Endothelial cell of umbilical vein (primary cell): ENCODE data around the gene ZNF792. TPM values are rescaled to one million over a fixed set of nuclear protein-coding genes. Genes with fewer than 3 reads are reported as not detected.
A peak's percentile ranks its signal among the peaks of the same experiment; 100 is the strongest.

ENCODE experiments used
- BruUV-seq: library from RNA; stranded (reverse); fragments of 400-500 nt; replicated peaks from 2 replicates; lab custom pipeline; 2021; lab: Mats Ljungman, UMichigan
- CTCF ChIA-PET: fragments of 300-600, 350-600 bp; sonication (Branson Sonifier 250); formaldehyde crosslinking; loops from one replicate; lab custom pipeline; 2021; ENCODE audit warnings: antibody characterized with exemption, inconsistent platforms; lab: Charles Lee
- POLR2A ChIA-PET: fragments of 300-600, 350-600 bp; sonication (Branson Sonifier 250); formaldehyde crosslinking; loops from one replicate; lab custom pipeline; 2021; ENCODE audit warnings: antibody characterized with exemption, inconsistent platforms; lab: Charles Lee
- DNase-seq: peaks from one replicate; pipeline ENCODE4 v3.0.0-alpha.2; 2011; ENCODE audit warnings: low read depth, low spot score
- FAIRE-seq: peaks from 2 replicates; lab custom pipeline; 2011; peaks lifted over from hg19 to GRCh38; lab: Jason Lieb, UNC
- H2AFZ ChIP-seq: 2 replicates; pipeline ENCODE4 v1.6.0; 2012; ENCODE audit warnings: low read depth, low read length, control low read depth, inconsistent platforms
- H3K27ac ChIP-seq: 2 replicates; pipeline ENCODE4 v1.5.1; 2011; ENCODE audit warnings: low read depth, mild to moderate bottlenecking, control low read depth, low read length, moderate library complexity; ENCODE audit not compliant: insufficient read depth
- H3K27me3 ChIP-seq, 2 experiments: 2 replicates each; pipeline versions ENCODE4 v1.6.0 to v1.6.1; 2011; ENCODE audit warnings: low read length in 2 of 2, mixed read lengths in 1 of 2; ENCODE audit not compliant: control insufficient read depth in 2 of 2, insufficient read depth in 2 of 2
- H3K36me3 ChIP-seq, 2 experiments: 2 replicates in 1 of 2; 3 replicates in 1 of 2; pipeline ENCODE4 v1.5.1; 2011; ENCODE audit warnings: low read length in 2 of 2, mild to moderate bottlenecking in 1 of 2, moderate library complexity in 1 of 2; ENCODE audit not compliant: control insufficient read depth in 2 of 2, insufficient read depth in 2 of 2; ENCODE audit errors: extremely low read depth in 1 of 2
- H3K4me1 ChIP-seq: 3 replicates; pipeline ENCODE4 v1.5.1; 2011; ENCODE audit warnings: mild to moderate bottlenecking, low read length; ENCODE audit not compliant: control insufficient read depth, insufficient read depth; ENCODE audit errors: extremely low read depth
- H3K4me2 ChIP-seq: 2 replicates; pipeline ENCODE4 v1.6.1; 2011; ENCODE audit warnings: low read length, control low read depth, mixed read lengths; ENCODE audit not compliant: insufficient read depth
- H3K4me3 ChIP-seq, 3 experiments: fragments of 200-600 bp in 1 of 3; sonication (generic), shearing (Covaris generic) in 1 of 3; replicated peaks in 1 of 3; 2 replicates each; pipeline ENCODE4 v1.5.1; 2011 to 2016; ENCODE audit warnings: control low read depth in 3 of 3, low read length in 3 of 3, mild to moderate bottlenecking in 2 of 3, inconsistent platforms in 1 of 3, low read depth in 1 of 3, moderate library complexity in 1 of 3; ENCODE audit not compliant: insufficient read depth in 1 of 3
- H3K79me2 ChIP-seq: 2 replicates; pipeline ENCODE4 v1.6.0; 2012; ENCODE audit warnings: low read length, inconsistent platforms; ENCODE audit not compliant: control insufficient read depth, insufficient read depth
- H3K9ac ChIP-seq: replicated peaks from 2 replicates; pipeline ENCODE3; 2011; ENCODE audit warnings: low read length, control low read depth; ENCODE audit not compliant: insufficient read depth; ENCODE audit errors: extremely low read depth
- H3K9me1 ChIP-seq: replicated peaks from 3 replicates; pipeline ENCODE4 v1.6.0; 2011; ENCODE audit warnings: mild to moderate bottlenecking, low read length; ENCODE audit not compliant: control insufficient read depth, insufficient read depth; ENCODE audit errors: extremely low read depth
- H3K9me3 ChIP-seq: replicated peaks from 2 replicates; pipeline ENCODE4 v1.5.1; 2012; ENCODE audit warnings: low read length, inconsistent platforms; ENCODE audit not compliant: control insufficient read depth, insufficient read depth
- H4K20me1 ChIP-seq: replicated peaks from 2 replicates; pipeline ENCODE3; 2011; ENCODE audit warnings: mild to moderate bottlenecking, low read length; ENCODE audit not compliant: control insufficient read depth, insufficient read depth; ENCODE audit errors: extremely low read depth
- EZH2 ChIP-seq: IDR thresholded peaks from 2 replicates; pipeline ENCODE4 v1.6.1; 2012; ENCODE audit warnings: borderline replicate concordance, low read depth, mild to moderate bottlenecking, moderate library complexity, low read length, inconsistent platforms; ENCODE audit not compliant: severe bottlenecking
- FOS ChIP-seq: IDR thresholded peaks from 2 replicates; pipeline ENCODE4 v1.6.1; 2011; ENCODE audit warnings: mild to moderate bottlenecking, low read length, moderate library complexity, borderline replicate concordance; ENCODE audit not compliant: insufficient read depth
- GATA2 ChIP-seq: IDR thresholded peaks from 2 replicates; pipeline ENCODE4 v1.7.0; 2011; ENCODE audit warnings: low read depth, mild to moderate bottlenecking, moderate library complexity, mixed read lengths, low read length; ENCODE audit not compliant: insufficient read length, insufficient read depth
- JUN ChIP-seq: IDR thresholded peaks from 2 replicates; pipeline ENCODE4 v1.6.1; 2011; ENCODE audit warnings: borderline replicate concordance, low read depth; ENCODE audit not compliant: insufficient read length, insufficient read depth
- MAX ChIP-seq: IDR thresholded peaks from 2 replicates; pipeline ENCODE4 v1.6.1; 2011; ENCODE audit not compliant: insufficient read depth, insufficient read length
- MYC ChIP-seq: IDR thresholded peaks from one replicate; pipeline ENCODE4 v1.6.1; 2011; ENCODE audit warnings: mild to moderate bottlenecking, low read depth, low read length
- POLR2A ChIP-seq: IDR thresholded peaks from 2 replicates; pipeline ENCODE4 v1.6.1; 2012; ENCODE audit warnings: low read depth, mild to moderate bottlenecking, control low read depth, low read length
- POLR2AphosphoS5 ChIP-seq: IDR thresholded peaks from 2 replicates; pipeline ENCODE4 v1.6.1; 2012; ENCODE audit warnings: low read depth, mild to moderate bottlenecking, control low read depth, low read length, moderate library complexity; ENCODE audit not compliant: insufficient read depth
- dilution Hi-C: fragments of 300-500 bp; cut with MboI; formaldehyde crosslinking; loops from one replicate; pipeline ENCODE4 v1.15.0; 2019; ENCODE audit warnings: low sequenced_read_pairs; ENCODE audit not compliant: extremely low pct_ligation_motif_present
- intact Hi-C: fragments of 100-400 bp; cut with micrococcal nuclease; formaldehyde crosslinking; loops from one replicate; pipeline ENCODE4 v1.10.0; 2022
- polyA plus RNA-seq, 4 experiments: library from polyadenylated mRNA; depleted of rRNA in 3 of 4; stranded (reverse) in 3 of 4; unstranded in 1 of 4; fragments of >200 nt; gene quantifications; 2 replicates each; pipeline versions ENCODE4 v1.2.1 to v1.2.3, GENCODE V29; 2011 to 2012; ENCODE audit warnings: missing spikeins in 1 of 4
- total RNA-seq: library from RNA; stranded (reverse); gene quantifications from 2 replicates; pipeline ENCODE4 v1.2.3, GENCODE V29; 2021
- TF ChIP-seq, protein P1 (sequence below), 2 donors: IDR thresholded peaks; 1 replicate in 1 of 2; 2 replicates in 1 of 2; pipeline ENCODE4 v1.5.1; 2011; ENCODE audit warnings: low read length in 2 of 2, mild to moderate bottlenecking in 2 of 2, moderate library complexity in 2 of 2, control low read depth in 1 of 2, inconsistent platforms in 1 of 2, low read depth in 1 of 2; ENCODE audit not compliant: insufficient read depth in 1 of 2; ENCODE audit errors: extremely low read depth in 1 of 2

Gene ZNF792
- total and polyA plus RNA-seq, 2 donors (not counting 3 experiments of a cell fraction or from before 2014, with no cell fraction given): 11.3 to 19.8 TPM

DNA sequence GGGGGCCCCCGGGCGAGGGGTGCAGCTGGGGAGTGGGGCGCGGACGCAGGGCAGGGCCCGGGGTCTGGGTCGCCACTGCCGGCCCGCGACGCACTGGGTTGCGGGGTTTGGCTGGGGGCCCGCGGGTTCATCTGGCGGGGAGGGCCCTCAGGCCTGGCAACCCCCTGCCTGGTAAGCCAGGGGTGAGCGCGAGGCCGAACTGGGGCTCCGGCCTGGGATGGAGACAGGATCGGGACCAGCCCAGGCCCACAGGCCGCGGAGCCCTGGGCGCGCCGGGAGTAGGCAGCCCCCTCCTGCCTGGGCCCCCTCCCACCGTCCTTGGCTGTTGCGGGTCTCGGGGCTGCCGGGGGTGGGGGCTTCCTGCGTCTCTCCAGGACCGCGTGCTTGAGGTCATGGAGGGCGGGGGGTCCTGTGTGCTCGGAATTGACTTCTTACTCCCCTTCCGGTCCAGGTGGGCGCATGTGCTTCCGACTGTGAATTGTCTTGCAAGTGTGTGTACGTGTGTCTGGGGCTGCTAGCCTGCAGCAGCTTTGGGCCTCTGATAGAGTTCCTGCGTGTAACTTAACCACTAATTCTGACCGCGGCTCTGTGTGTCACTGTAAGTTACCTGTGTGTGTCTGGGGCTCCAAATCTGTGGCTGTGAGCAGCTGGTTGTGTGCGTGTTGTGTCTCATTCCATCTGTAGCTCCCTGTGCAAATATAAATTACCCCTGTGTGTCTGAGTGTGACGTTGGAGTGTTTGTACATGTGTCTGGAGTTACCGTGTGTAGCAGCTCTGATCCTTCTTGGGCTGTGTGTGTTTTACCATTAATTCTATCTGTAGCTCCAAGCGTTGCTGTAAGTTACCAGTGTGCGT, 36.8 kb upstream of the ZNF792 start:
- Histone ChIP-seq H3K79me2 (peaks cover 46% of the 10 kb centered on the region), H2AFZ (no peak overlapping the region), H3K4me3 (peak overlapping the region; percentile 75 to 91 (median 83)), H3K9me3 (no peaks in the 10 kb centered on the region), H4K20me1 (no peaks in the 10 kb centered on the region), H3K9me1 (no peaks in the 10 kb centered on the region), H3K27me3 (no peaks in the 10 kb centered on the region), H3K27ac (peak overlapping the region; percentile 27), H3K9ac (peak overlapping the region; percentile 63), H3K4me1 (peaks cover 64% of the 10 kb centered on the region), H3K4me2 (peak overlapping the region; percentile 88), H3K36me3 (peaks cover 4% of the 10 kb centered on the region in 2 experiments)
- intact Hi-C loops: loop anchor here (1.0 to 10.0 kb wide), 4 partner anchors 16 to 76 kb away; partner anchors contain the start of gene ZNF30
- no TSS peak for BruUV-seq
- dilution Hi-C loops: no loop called here
- peak; percentile 43 for DNase-seq
- POLR2A ChIA-PET: interaction anchor here (0.6 to 1.3 kb wide), 3 partner anchors 13 to 28 kb away, joined by 3 to 4 read pairs (median 3); no protein-coding TSS in a partner anchor
- TF ChIP-seq MYC (peak; percentile 56), POLR2AphosphoS5 (peak; percentile 38), MAX (no peak), GATA2 (no peak), JUN (no peak), POLR2A (peak; percentile 46), FOS (no peak), EZH2 (no peak)
- TF ChIP-seq, protein P1, sequence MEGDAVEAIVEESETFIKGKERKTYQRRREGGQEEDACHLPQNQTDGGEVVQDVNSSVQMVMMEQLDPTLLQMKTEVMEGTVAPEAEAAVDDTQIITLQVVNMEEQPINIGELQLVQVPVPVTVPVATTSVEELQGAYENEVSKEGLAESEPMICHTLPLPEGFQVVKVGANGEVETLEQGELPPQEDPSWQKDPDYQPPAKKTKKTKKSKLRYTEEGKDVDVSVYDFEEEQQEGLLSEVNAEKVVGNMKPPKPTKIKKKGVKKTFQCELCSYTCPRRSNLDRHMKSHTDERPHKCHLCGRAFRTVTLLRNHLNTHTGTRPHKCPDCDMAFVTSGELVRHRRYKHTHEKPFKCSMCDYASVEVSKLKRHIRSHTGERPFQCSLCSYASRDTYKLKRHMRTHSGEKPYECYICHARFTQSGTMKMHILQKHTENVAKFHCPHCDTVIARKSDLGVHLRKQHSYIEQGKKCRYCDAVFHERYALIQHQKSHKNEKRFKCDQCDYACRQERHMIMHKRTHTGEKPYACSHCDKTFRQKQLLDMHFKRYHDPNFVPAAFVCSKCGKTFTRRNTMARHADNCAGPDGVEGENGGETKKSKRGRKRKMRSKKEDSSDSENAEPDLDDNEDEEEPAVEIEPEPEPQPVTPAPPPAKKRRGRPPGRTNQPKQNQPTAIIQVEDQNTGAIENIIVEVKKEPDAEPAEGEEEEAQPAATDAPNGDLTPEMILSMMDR (IDR thresholded peaks at IDR 0.05; ENCODE audit: extremely low read depth in 1 of 2, insufficient read depth in 1 of 2, low read depth in 1 of 2, low read length in 2 of 2): no peak
- CTCF ChIA-PET: interaction anchor here (0.9 to 4.4 kb wide), 6 partner anchors 12 to 142 kb away, joined by 3 to 40 read pairs (median 6); partner anchors contain the start of gene FXYD7
- FAIRE-seq: peak; percentile 78
